DOHH2 (cell line): ENCODE measurements around the gene NUDT16L1.

Experiments
- H3F3A ChIP-seq: fragments of 200-600 bp; sonication (generic), shearing (Covaris generic); 2 replicates; pipeline ENCODE4 v1.6.0; 2016; ENCODE audit warnings: antibody characterized with exemption, mild to moderate bottlenecking; ENCODE audit not compliant: control insufficient read depth, insufficient read depth
- H3K27ac ChIP-seq: fragments of 200-600 bp; sonication (generic); 2 replicates; pipeline ENCODE4 v1.5.1; 2014; ENCODE audit warnings: low read depth, mild to moderate bottlenecking, low read length, moderate library complexity
- H3K27me3 ChIP-seq: fragments of 200-600 bp; sonication (generic); 2 replicates; pipeline ENCODE4 v1.6.1; 2014; ENCODE audit warnings: mild to moderate bottlenecking, low read length, mixed read lengths; ENCODE audit not compliant: control insufficient read depth
- H3K36me3 ChIP-seq: fragments of 200-600 bp; sonication (generic); 2 replicates; pipeline ENCODE4 v1.6.1; 2014; ENCODE audit warnings: mild to moderate bottlenecking, low read length, moderate library complexity, mixed read lengths; ENCODE audit not compliant: control insufficient read depth
- H3K4me1 ChIP-seq: fragments of 200-600 bp; sonication (generic); 2 replicates; pipeline ENCODE4 v1.6.1; 2014; ENCODE audit warnings: mild to moderate bottlenecking, low read length, mixed read lengths; ENCODE audit not compliant: control insufficient read depth
- H3K4me2 ChIP-seq: fragments of 200-600 bp; sonication (generic); 2 replicates; pipeline ENCODE4 v1.6.0; 2014; ENCODE audit warnings: mild to moderate bottlenecking, low read length, moderate library complexity
- H3K4me3 ChIP-seq: fragments of 200-600 bp; sonication (generic); 2 replicates; pipeline ENCODE4 v1.5.1; 2014; ENCODE audit warnings: mild to moderate bottlenecking, low read length, mixed read lengths
- H3K79me2 ChIP-seq: fragments of 200-600 bp; sonication (generic); 2 replicates; pipeline ENCODE4 v1.6.1; 2014; ENCODE audit warnings: mild to moderate bottlenecking, low read length, mixed read lengths; ENCODE audit not compliant: control insufficient read depth
- H3K9me2 ChIP-seq: fragments of 200-600 bp; sonication (generic); replicated peaks from 2 replicates; pipeline ENCODE4 v1.6.1; 2014; ENCODE audit warnings: mild to moderate bottlenecking, low read length, mixed read lengths; ENCODE audit not compliant: control insufficient read depth
- H3K9me3 ChIP-seq: fragments of 200-600 bp; sonication (generic); 2 replicates; pipeline ENCODE4 v1.6.1; 2014; ENCODE audit warnings: antibody characterized with exemption, low read length, mixed read lengths; ENCODE audit not compliant: control insufficient read depth, insufficient read depth
- H4K20me1 ChIP-seq: fragments of 200-600 bp; sonication (generic); 2 replicates; pipeline ENCODE4 v1.6.0; 2014; ENCODE audit warnings: low read depth, mild to moderate bottlenecking, antibody characterized with exemption, low read length, moderate library complexity; ENCODE audit not compliant: control insufficient read depth, insufficient read depth
- EZH2phosphoT487 ChIP-seq: fragments of 200-600 bp; sonication (generic); IDR thresholded peaks from 2 replicates; pipeline ENCODE4 v1.6.1; 2017; ENCODE audit warnings: borderline replicate concordance, mild to moderate bottlenecking, antibody characterized with exemption, low read length, moderate library complexity, mixed read lengths
- TF ChIP-seq, protein P1 (sequence below): fragments of 200-600 bp; sonication (generic); IDR thresholded peaks from one replicate; pipeline ENCODE4 v1.5.1; 2014; ENCODE audit warnings: antibody characterized with exemption, mild to moderate bottlenecking, low read depth, low read length; ENCODE audit not compliant: poor library complexity, severe bottlenecking

Gene NUDT16L1

DNA sequence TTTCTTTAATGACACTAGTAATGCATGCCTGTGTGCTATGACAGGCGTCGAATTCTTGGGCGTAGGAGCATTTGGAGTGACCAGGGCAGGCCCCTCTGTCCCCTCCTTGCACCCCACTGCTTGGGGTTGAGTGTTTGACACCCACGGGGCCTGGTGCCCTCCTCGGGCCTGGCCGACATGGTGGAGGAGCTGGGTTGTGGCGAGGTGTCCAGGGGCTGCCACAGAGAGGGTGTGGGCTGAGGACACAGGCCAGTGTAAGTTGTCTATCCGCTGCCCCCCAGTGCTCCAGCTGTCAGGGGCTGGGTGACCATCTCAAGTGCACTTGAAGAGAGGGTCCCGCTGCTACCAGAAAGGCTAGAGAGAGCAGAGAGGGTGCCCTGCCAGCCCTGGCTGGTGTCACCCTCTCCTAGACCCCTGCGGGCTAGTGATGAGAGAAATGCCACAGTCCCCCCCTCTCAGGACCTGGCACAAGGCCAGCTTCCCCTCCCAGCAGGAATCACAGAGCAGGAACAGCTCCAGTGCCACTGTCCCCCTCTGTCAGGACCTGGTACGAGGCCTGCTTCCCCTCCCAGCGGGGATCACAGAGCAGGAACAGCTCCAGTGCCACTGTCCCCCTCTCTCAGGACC is 38.3 kb upstream of the NUDT16L1 start:
- H3K4me2 ChIP-seq: no peak overlapping the region
- TF ChIP-seq EZH2phosphoT487: no peak
- TF ChIP-seq, protein P1, sequence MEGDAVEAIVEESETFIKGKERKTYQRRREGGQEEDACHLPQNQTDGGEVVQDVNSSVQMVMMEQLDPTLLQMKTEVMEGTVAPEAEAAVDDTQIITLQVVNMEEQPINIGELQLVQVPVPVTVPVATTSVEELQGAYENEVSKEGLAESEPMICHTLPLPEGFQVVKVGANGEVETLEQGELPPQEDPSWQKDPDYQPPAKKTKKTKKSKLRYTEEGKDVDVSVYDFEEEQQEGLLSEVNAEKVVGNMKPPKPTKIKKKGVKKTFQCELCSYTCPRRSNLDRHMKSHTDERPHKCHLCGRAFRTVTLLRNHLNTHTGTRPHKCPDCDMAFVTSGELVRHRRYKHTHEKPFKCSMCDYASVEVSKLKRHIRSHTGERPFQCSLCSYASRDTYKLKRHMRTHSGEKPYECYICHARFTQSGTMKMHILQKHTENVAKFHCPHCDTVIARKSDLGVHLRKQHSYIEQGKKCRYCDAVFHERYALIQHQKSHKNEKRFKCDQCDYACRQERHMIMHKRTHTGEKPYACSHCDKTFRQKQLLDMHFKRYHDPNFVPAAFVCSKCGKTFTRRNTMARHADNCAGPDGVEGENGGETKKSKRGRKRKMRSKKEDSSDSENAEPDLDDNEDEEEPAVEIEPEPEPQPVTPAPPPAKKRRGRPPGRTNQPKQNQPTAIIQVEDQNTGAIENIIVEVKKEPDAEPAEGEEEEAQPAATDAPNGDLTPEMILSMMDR: no peak

DNA sequence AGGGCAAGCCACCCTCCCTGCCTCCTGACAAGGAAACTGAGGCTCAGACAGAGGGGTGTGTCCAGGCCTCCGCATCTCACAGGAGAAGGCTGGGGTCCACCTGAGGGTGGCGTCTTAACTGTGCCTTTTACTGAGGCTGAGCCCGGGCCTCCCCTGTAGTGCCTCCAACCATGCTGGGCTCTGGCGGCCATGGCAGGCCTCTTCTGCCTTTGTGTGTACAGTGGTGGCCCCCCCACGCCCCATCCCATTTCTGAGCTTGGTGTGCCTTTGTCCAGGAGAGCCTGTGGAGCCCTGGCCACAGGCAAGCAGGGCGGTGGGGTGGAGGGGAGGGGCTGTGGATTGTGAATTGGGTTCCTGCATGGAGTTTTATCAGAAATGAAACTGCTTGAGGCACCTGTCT is 37.6 kb upstream of the NUDT16L1 start:
- TF ChIP-seq, protein P1: no peak
- TF ChIP-seq EZH2phosphoT487: no peak
- H4K20me1 ChIP-seq: no peaks in the 10 kb centered on the region
- H3K4me3 ChIP-seq: no peak overlapping the region
- H3K9me2 ChIP-seq: no peaks in the 10 kb centered on the region
- H3K9me3 ChIP-seq: no peaks in the 10 kb centered on the region
- no peaks in the 10 kb centered on the region for H3K27me3 ChIP-seq
- no peaks in the 10 kb centered on the region for H3F3A ChIP-seq
- peaks cover 21% of the 10 kb centered on the region for H3K36me3 ChIP-seq
- no peaks in the 10 kb centered on the region for H3K79me2 ChIP-seq
- no peaks in the 10 kb centered on the region for H3K4me1 ChIP-seq
- H3K4me2 ChIP-seq: no peak overlapping the region
- no peak overlapping the region for H3K27ac ChIP-seq

More for the DNA sequence above, 38.3 kb upstream of the NUDT16L1 start:
- Histone ChIP-seq H3K27ac (no peak overlapping the region), H3K4me1 (no peaks in the 10 kb centered on the region), H3K79me2 (no peaks in the 10 kb centered on the region), H3K9me2 (no peaks in the 10 kb centered on the region), H4K20me1 (no peaks in the 10 kb centered on the region), H3K36me3 (peaks cover 26% of the 10 kb centered on the region), H3K9me3 (no peaks in the 10 kb centered on the region), H3F3A (no peaks in the 10 kb centered on the region), H3K4me3 (no peak overlapping the region), H3K27me3 (no peaks in the 10 kb centered on the region)

DNA sequence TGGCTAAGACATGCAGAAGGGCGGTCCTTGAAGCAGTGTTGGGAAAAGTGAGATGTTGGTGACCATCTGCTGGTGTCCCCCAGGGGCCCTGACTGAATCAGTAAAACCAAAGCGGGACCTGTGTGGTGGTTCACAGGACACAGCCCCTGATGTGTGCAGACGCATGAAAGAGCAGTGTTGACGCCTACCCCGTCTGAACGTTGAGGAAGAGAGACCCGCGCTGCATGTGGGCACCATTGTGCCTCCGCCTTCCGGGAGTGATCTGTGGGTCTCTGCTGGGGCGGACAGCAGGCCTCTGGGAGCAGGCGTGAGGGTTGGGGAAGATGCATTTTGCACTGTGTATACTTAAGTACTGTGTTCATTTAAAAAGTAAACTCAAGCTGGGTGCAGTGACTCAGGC is 37.1 kb upstream of the NUDT16L1 start:
- Histone ChIP-seq H3K27me3 (no peaks in the 10 kb centered on the region), H4K20me1 (no peaks in the 10 kb centered on the region), H3K79me2 (no peaks in the 10 kb centered on the region), H3F3A (no peaks in the 10 kb centered on the region), H3K9me2 (no peaks in the 10 kb centered on the region), H3K4me2 (no peak overlapping the region), H3K9me3 (no peaks in the 10 kb centered on the region), H3K27ac (no peak overlapping the region), H3K4me1 (no peaks in the 10 kb centered on the region), H3K36me3 (peaks cover 17% of the 10 kb centered on the region), H3K4me3 (no peak overlapping the region)
- TF ChIP-seq, protein P1: no peak
- TF ChIP-seq EZH2phosphoT487: no peak
